DND-41 (cell line): ENCODE results near the gene PLBD1.

ENCODE experiments used
- ATAC-seq: fragments of 200-7000 bp; cut with Tn5 transposase; 3 replicates; pipeline ENCODE4 v1.9.1; 2021; ENCODE audit warnings: low read depth; ENCODE audit not compliant: insufficient read depth
- DNase-seq: peaks from one replicate; pipeline ENCODE4 v3.0.0-alpha.2; 2020
- H2AFZ ChIP-seq: 2 replicates; pipeline ENCODE4 v1.6.0; 2012; ENCODE audit warnings: low read depth, low read length
- H3K27ac ChIP-seq: 2 replicates; pipeline ENCODE4 v1.5.1; 2012; ENCODE audit warnings: low read length, inconsistent platforms
- H3K27me3 ChIP-seq: fragments of 200-600 bp; sonication (generic); 2 replicates; pipeline ENCODE4 v1.6.0; 2012; ENCODE audit warnings: low read length, mild to moderate bottlenecking, inconsistent platforms; ENCODE audit not compliant: insufficient read depth, poor library complexity
- H3K36me3 ChIP-seq: 2 replicates; pipeline ENCODE4 v1.5.1; 2012; ENCODE audit warnings: low read length, inconsistent platforms; ENCODE audit not compliant: insufficient read depth
- H3K4me1 ChIP-seq: 2 replicates; pipeline ENCODE4 v1.5.1; 2012; ENCODE audit warnings: mild to moderate bottlenecking, low read length; ENCODE audit not compliant: insufficient read depth
- H3K4me2 ChIP-seq: 2 replicates; pipeline ENCODE4 v1.6.0; 2012; ENCODE audit warnings: mild to moderate bottlenecking, moderate library complexity, low read length, inconsistent platforms; ENCODE audit not compliant: insufficient read depth
- H3K4me3 ChIP-seq, 2 experiments: fragments of 200-600 bp in 1 of 2; shearing (Covaris generic) in 1 of 2; 2 replicates each; pipeline ENCODE4 v1.5.1; 2012 to 2016; ENCODE audit warnings: inconsistent platforms in 2 of 2, low read length in 2 of 2, mild to moderate bottlenecking in 2 of 2, low read depth in 1 of 2, moderate library complexity in 1 of 2
- H3K79me2 ChIP-seq: 2 replicates; pipeline ENCODE4 v1.6.0; 2012; ENCODE audit warnings: low read length, inconsistent platforms; ENCODE audit not compliant: insufficient read depth
- H3K9ac ChIP-seq: 2 replicates; pipeline ENCODE4 v1.6.0; 2012; ENCODE audit warnings: low read depth, mild to moderate bottlenecking, inconsistent platforms, low read length, moderate library complexity
- H3K9me3 ChIP-seq: 2 replicates; pipeline ENCODE4 v1.5.1; 2012; ENCODE audit warnings: low read length, moderate library complexity, mild to moderate bottlenecking, inconsistent platforms; ENCODE audit not compliant: insufficient read depth, severe bottlenecking
- H4K20me1 ChIP-seq: 2 replicates; pipeline ENCODE4 v1.6.0; 2012; ENCODE audit warnings: low read length; ENCODE audit not compliant: insufficient read depth
- CTCF ChIP-seq: IDR thresholded peaks from 2 replicates; pipeline ENCODE4 v1.5.1; 2012; ENCODE audit warnings: borderline replicate concordance, low read length, moderate library complexity, mild to moderate bottlenecking; ENCODE audit not compliant: poor library complexity, severe bottlenecking; ENCODE audit errors: extremely low read depth
- EZH2 ChIP-seq: IDR thresholded peaks from 3 replicates; pipeline ENCODE4 v1.6.1; 2012; ENCODE audit warnings: borderline replicate concordance, low read depth, mild to moderate bottlenecking, moderate library complexity, low read length, inconsistent platforms; ENCODE audit not compliant: severe bottlenecking

Gene PLBD1

DNA sequence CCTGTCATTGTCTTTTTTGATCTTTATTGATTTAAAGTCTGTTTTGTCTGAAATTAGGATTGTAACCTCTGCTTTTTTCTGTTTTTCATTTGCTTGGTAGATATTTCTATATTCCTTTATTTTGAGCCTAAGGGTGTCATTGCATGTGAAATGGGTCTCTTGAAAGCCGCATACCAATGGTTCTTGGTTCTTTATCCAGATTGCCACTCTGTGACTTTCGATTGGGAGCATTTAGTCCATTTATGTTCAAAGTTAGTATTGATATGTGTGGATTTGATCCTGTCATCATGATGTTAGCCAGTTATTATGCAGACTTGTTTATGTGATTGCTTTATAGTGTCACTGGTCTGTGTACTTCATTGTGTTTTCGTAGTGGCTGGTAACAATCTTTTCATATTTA is 29.8 kb upstream of the PLBD1 start:
- no peaks in the 10 kb centered on the region for H4K20me1 ChIP-seq
- H3K4me2 ChIP-seq, result no peak overlapping the region
- no peaks in the 10 kb centered on the region for H3K36me3 ChIP-seq
- DNase-seq, result no peak
- H3K9me3 ChIP-seq, result no peaks in the 10 kb centered on the region
- H2AFZ ChIP-seq, result no peak overlapping the region
- no peak overlapping the region for H3K4me3 ChIP-seq
- TF ChIP-seq EZH2 (no peak), CTCF (no peak)
- H3K9ac ChIP-seq, result no peak overlapping the region
- ATAC-seq, result no peak
- H3K27ac ChIP-seq, result no peak overlapping the region
- H3K4me1 ChIP-seq, result no peaks in the 10 kb centered on the region
- no peaks in the 10 kb centered on the region for H3K27me3 ChIP-seq
- H3K79me2 ChIP-seq, result no peaks in the 10 kb centered on the region

GRCh38 chr12:14591719-14592118 is 24.0 kb upstream of the PLBD1 start:
- Histone ChIP-seq H3K4me2 (no peak overlapping the region), H4K20me1 (no peaks in the 10 kb centered on the region), H3K36me3 (no peaks in the 10 kb centered on the region), H3K9ac (no peak overlapping the region), H3K4me1 (no peaks in the 10 kb centered on the region), H3K27me3 (no peaks in the 10 kb centered on the region), H3K79me2 (no peaks in the 10 kb centered on the region), H3K9me3 (no peaks in the 10 kb centered on the region), H3K4me3 (no peak overlapping the region), H3K27ac (no peak overlapping the region), H2AFZ (no peak overlapping the region)
- TF ChIP-seq EZH2 (no peak), CTCF (no peak)
- DNase-seq (no peak), ATAC-seq (no peak)

DNA sequence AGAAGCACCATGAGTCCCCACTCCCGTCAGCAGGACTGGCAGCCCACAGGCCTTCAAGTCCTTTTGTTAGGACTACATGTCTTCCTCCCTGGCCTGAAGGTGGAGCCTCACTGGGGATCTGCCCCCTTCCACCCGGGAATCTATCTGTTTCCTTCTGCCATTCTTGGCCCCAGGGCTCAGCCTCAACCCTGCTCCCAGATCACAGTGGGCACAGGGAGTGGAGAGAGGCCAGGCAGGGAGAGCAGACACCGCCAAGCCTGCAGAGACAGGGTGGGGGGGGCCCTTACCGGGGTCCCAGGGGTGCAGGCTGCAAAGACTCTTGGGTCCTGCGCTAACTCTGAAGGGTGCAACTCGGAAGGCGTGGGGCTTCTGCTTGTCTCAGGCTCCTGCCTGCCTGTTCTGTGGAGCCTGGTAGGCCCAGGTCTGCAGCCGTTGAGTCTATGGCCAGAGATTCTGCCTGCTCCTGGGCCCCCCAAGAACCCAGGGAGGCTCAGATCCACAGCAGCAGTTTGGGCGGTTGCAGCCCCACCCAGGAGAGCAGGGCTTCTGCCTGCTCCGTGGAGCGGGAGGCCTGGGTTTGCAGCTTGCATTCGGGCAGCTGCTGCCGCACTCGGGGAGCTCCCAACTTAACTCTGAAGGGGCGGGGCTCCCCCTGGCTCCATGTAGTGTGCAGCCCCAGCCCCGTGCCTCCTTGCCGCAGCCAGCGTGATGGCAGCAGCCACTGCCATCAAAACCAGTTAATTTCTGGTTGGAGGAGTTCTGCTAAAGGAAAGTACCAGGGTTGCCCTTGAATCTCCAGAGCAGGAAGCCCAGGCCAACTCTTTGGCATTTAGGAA is 21.7 kb upstream of the PLBD1 start:
- Histone ChIP-seq H3K4me3 (no peak overlapping the region), H3K9ac (no peak overlapping the region), H3K36me3 (no peaks in the 10 kb centered on the region), H3K79me2 (no peaks in the 10 kb centered on the region), H4K20me1 (no peaks in the 10 kb centered on the region), H3K9me3 (no peaks in the 10 kb centered on the region), H3K27me3 (no peaks in the 10 kb centered on the region), H3K4me1 (no peaks in the 10 kb centered on the region), H3K4me2 (no peak overlapping the region), H2AFZ (no peak overlapping the region; the same call in 1 of the 2 replicates), H3K27ac (no peak overlapping the region)
- TF ChIP-seq EZH2 (no peak), CTCF (no peak)
- DNase-seq (no peak), ATAC-seq (no peak)
